SU-DHL-6 (cell line): ENCODE data around the gene ZBTB45.
"Not testable (repeated sequence)": the region's sequence is repeated elsewhere in the genome, so short reads cannot be mapped to it uniquely, and the experiment has no call there.

ENCODE experiments used
- H2AFZ ChIP-seq: fragments of 200-600 bp; sonication (generic); 2 replicates; pipeline ENCODE4 v1.6.1; 2014; ENCODE audit warnings: low read depth, mild to moderate bottlenecking, moderate library complexity, mixed read lengths, antibody characterized with exemption, low read length; ENCODE audit not compliant: severe bottlenecking
- H3F3A ChIP-seq: fragments of 200-600 bp; shearing (Covaris generic); 2 replicates; pipeline ENCODE4 v1.6.0; 2016; ENCODE audit warnings: antibody characterized with exemption, mild to moderate bottlenecking; ENCODE audit not compliant: insufficient read depth
- H3K27ac ChIP-seq: fragments of 200-600 bp; sonication (generic); 2 replicates; pipeline ENCODE4 v1.5.1; 2016; ENCODE audit warnings: low read depth, mild to moderate bottlenecking, low read length, moderate library complexity, mixed read lengths
- H3K27me3 ChIP-seq: fragments of 200-600 bp; sonication (generic), shearing (Covaris generic); 2 replicates; pipeline ENCODE4 v1.6.0; 2014; ENCODE audit warnings: mild to moderate bottlenecking, low read length
- H3K36me3 ChIP-seq: fragments of 200-600 bp; sonication (generic); 2 replicates; pipeline ENCODE4 v1.6.1; 2014; ENCODE audit warnings: mild to moderate bottlenecking, low read length, mixed read lengths
- H3K4me2 ChIP-seq: fragments of 300-600, 200-600 bp; shearing (Covaris generic), sonication (generic); 2 replicates; pipeline ENCODE4 v1.6.0; 2014; ENCODE audit warnings: low read length, low read depth, mild to moderate bottlenecking; ENCODE audit not compliant: poor library complexity, severe bottlenecking
- H3K4me3 ChIP-seq: fragments of 200-600 bp; sonication (generic); 2 replicates; pipeline ENCODE4 v1.5.1; 2014; ENCODE audit warnings: antibody characterized with exemption, low read length, mild to moderate bottlenecking, mixed read lengths; ENCODE audit not compliant: insufficient read depth, poor library complexity, severe bottlenecking
- H3K79me2 ChIP-seq: fragments of 200-600 bp; sonication (generic); 2 replicates; pipeline ENCODE4 v1.6.1; 2014; ENCODE audit warnings: mild to moderate bottlenecking, low read length, moderate library complexity; ENCODE audit not compliant: insufficient read depth
- H3K9ac ChIP-seq: fragments of 200-600 bp; sonication (generic); 2 replicates; pipeline ENCODE4 v1.7.0; 2014; ENCODE audit warnings: mild to moderate bottlenecking, low read length
- H3K9me2 ChIP-seq: fragments of 200-600 bp; sonication (generic); replicated peaks from 2 replicates; pipeline ENCODE4 v1.6.1; 2014; ENCODE audit warnings: low read length; ENCODE audit not compliant: insufficient read depth
- H3K9me3 ChIP-seq: fragments of 200-600 bp; sonication (generic); 2 replicates; pipeline ENCODE4 v1.6.1; 2014; ENCODE audit warnings: low read length, mixed read lengths; ENCODE audit not compliant: insufficient read depth
- H4K20me1 ChIP-seq: fragments of 200-600 bp; sonication (generic); 2 replicates; pipeline ENCODE4 v1.6.1; 2014; ENCODE audit warnings: low read depth, mild to moderate bottlenecking, antibody characterized with exemption, low read length, moderate library complexity, mixed read lengths
- EZH2phosphoT487 ChIP-seq: fragments of 200-600 bp; sonication (generic), shearing (Covaris generic); conservative IDR thresholded peaks from 2 replicates; pipeline ENCODE4 v1.6.1; 2018; ENCODE audit warnings: mild to moderate bottlenecking, antibody characterized with exemption, low read length, moderate library complexity, mixed read lengths
- TF ChIP-seq, protein P1 (sequence below): fragments of 200-600 bp; sonication (generic); IDR thresholded peaks from one replicate; pipeline ENCODE4 v1.5.1; 2017; ENCODE audit warnings: antibody characterized with exemption, mild to moderate bottlenecking, low read length, moderate library complexity; ENCODE audit not compliant: insufficient read depth, poor library complexity, severe bottlenecking

The ZBTB45 gene

GRCh38 chr19:58544591-58545285, 25.1 kb upstream of the ZBTB45 start:
- Histone ChIP-seq H3K4me2 (peak overlapping the region; percentile 77), H2AFZ (no peak overlapping the region)

GRCh38 chr19:58543826-58544590, 24.4 kb upstream of the ZBTB45 start, which contains the start of gene TRIM28:
Gene TRIM28 (plus strand): TSS chr19:58544064. CDS start chr19:58544758, 694 bp downstream.
- H3K4me3 ChIP-seq, result peak within 1 kb of the TSS; percentile 100
- H3K9me2 ChIP-seq, result no peaks in the 10 kb centered on the region
- peak within 1 kb of the TSS; percentile 81 for H2AFZ ChIP-seq
- peaks cover 24% of the 10 kb centered on the region for H4K20me1 ChIP-seq
- H3K9ac ChIP-seq, result peak within 1 kb of the TSS; percentile 98
- H3K4me2 ChIP-seq, result peak within 1 kb of the TSS; percentile 77
- peaks cover 17% of the 10 kb centered on the region for H3K36me3 ChIP-seq
- H3K27ac ChIP-seq, result peak within 1 kb of the TSS; percentile 82
- no peaks in the 10 kb centered on the region for H3K9me3 ChIP-seq
- H3F3A ChIP-seq, result 0 out of 2 replicates have a peak, but pooled peaks cover 8% of the 10 kb centered on the region
- TF ChIP-seq, protein P1, sequence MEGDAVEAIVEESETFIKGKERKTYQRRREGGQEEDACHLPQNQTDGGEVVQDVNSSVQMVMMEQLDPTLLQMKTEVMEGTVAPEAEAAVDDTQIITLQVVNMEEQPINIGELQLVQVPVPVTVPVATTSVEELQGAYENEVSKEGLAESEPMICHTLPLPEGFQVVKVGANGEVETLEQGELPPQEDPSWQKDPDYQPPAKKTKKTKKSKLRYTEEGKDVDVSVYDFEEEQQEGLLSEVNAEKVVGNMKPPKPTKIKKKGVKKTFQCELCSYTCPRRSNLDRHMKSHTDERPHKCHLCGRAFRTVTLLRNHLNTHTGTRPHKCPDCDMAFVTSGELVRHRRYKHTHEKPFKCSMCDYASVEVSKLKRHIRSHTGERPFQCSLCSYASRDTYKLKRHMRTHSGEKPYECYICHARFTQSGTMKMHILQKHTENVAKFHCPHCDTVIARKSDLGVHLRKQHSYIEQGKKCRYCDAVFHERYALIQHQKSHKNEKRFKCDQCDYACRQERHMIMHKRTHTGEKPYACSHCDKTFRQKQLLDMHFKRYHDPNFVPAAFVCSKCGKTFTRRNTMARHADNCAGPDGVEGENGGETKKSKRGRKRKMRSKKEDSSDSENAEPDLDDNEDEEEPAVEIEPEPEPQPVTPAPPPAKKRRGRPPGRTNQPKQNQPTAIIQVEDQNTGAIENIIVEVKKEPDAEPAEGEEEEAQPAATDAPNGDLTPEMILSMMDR, result no peak
- TF ChIP-seq EZH2phosphoT487, result no peak
- H3K79me2 ChIP-seq, result peaks cover 40% of the 10 kb centered on the region
- no peaks in the 10 kb centered on the region for H3K27me3 ChIP-seq

More at GRCh38 chr19:58544591-58545285, 25.1 kb upstream of the ZBTB45 start:
- Histone ChIP-seq H3K4me3 (peak overlapping the region; percentile 100), H3K27me3 (no peaks in the 10 kb centered on the region), H3K79me2 (peaks cover 40% of the 10 kb centered on the region), H3K9me2 (no peaks in the 10 kb centered on the region), H4K20me1 (peaks cover 24% of the 10 kb centered on the region), H3F3A (0 out of 2 replicates have a peak, but pooled peaks cover 8% of the 10 kb centered on the region), H3K36me3 (peaks cover 17% of the 10 kb centered on the region), H3K9me3 (no peaks in the 10 kb centered on the region), H3K9ac (peak overlapping the region; percentile 98), H3K27ac (peak overlapping the region; percentile 82)
- TF ChIP-seq EZH2phosphoT487, result no peak
- TF ChIP-seq, protein P1, result no peak

- H3K4me3 ChIP-seq, H3K27ac ChIP-seq, H3K9me3 ChIP-seq, H3K27me3 ChIP-seq, H3K4me2 ChIP-seq, H3F3A ChIP-seq, H3K9ac ChIP-seq, H3K9me2 ChIP-seq, H2AFZ ChIP-seq: not testable (repeated sequence)
- peaks cover 31% of the 10 kb centered on the region for H3K79me2 ChIP-seq
- H4K20me1 ChIP-seq, result peaks cover 24% of the 10 kb centered on the region
- H3K36me3 ChIP-seq, result peaks cover 14% of the 10 kb centered on the region
These were observed 23.2 kb upstream of the ZBTB45 start for GRCh38 chr19:58542641-58543372.

DNA sequence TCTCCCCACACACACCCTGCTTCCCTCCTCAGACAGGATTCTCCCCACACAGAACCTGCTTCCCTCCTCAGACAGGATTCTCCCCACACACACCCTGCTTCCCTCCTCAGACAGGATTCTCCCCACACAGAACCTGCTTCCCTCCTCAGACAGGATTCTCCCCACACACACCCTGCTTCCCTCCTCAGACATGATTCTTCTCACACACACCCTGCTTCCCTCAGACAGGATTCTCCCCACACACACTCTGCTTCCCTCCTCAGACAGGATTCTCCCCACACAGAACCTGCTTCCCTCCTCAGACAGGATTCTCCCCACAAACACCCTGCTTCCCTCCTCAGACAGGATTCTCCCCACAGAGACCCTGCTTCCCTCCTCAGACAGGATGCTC, 19.6 kb upstream of the ZBTB45 start:
- not testable (repeated sequence) for H3K4me3 ChIP-seq, H2AFZ ChIP-seq, H3K27ac ChIP-seq, H3K9me2 ChIP-seq, H3F3A ChIP-seq, H3K27me3 ChIP-seq, H4K20me1 ChIP-seq, H3K36me3 ChIP-seq, H3K79me2 ChIP-seq, H3K9me3 ChIP-seq
- peak overlapping the region; percentile 43 for H3K4me2 ChIP-seq
- H3K9ac ChIP-seq, result peak overlapping the region; percentile 48; the same call in 1 of the 2 replicates
